K562 (cell line): ENCODE results near the gene CCR6.
"Not testable (repeated sequence)": the region's sequence is repeated elsewhere in the genome, so short reads cannot be mapped to it uniquely, and the experiment has no call there.

Experiments used
- ERF ChIP-seq: fragments of 450-650 bp; formaldehyde crosslinking; IDR thresholded peaks from 2 replicates; pipeline ENCODE4 v1.4.0; 2020; ENCODE audit warnings: mild to moderate bottlenecking, mixed read lengths
- PHF8 ChIP-seq: fragments of 200-600 bp; sonication (generic); IDR thresholded peaks from 2 replicates; pipeline ENCODE4 v1.6.1; 2012; ENCODE audit warnings: mixed run types, mild to moderate bottlenecking, inconsistent platforms, low read length, moderate library complexity, borderline replicate concordance
- PREB ChIP-seq: sonication (generic); formaldehyde crosslinking; IDR thresholded peaks from 2 replicates; pipeline ENCODE4 v1.8.1; 2023; ENCODE audit warnings: mild to moderate bottlenecking, missing genetic modification reagents
- RNF2 ChIP-seq: sonication (generic); IDR thresholded peaks from 2 replicates; pipeline ENCODE4 v1.6.1; 2016
- SMC3 ChIP-seq: conservative IDR thresholded peaks from 2 replicates; pipeline ENCODE4 v1.6.1; 2011; ENCODE audit warnings: low read depth, low read length, improper control_type of control experiment; ENCODE audit not compliant: insufficient read depth

DNA sequence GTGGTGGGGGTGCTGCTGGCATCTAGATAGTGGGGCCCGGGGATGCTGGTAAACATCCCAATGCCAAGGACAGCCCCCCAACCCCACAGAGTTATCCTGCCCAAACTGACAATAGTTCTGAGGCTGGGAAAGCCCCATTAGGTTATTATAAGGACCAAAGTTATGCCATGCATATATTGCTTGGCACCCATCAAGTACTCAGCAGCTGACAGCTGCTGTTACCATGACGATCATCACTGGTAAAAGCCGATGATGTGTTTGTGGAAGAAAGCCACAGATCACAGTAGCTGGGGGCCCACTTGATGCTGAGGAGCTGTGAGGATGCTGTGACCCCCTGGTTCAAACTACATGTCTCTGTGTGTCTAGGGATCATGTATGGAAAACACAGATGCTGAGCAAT is 62.2 kb downstream of the CCR6 start:
- TF ChIP-seq PHF8; SMC3; PREB (CRISPR knock-in tag); RNF2; ERF: not testable (repeated sequence)
